GM23338 (cell line): ENCODE data around the gene HCAR1. TPM values are rescaled to one million over a fixed set of nuclear protein-coding genes. Genes with fewer than 3 reads are reported as not detected.
"Not testable (repeated sequence)": the region's sequence is repeated elsewhere in the genome, so short reads cannot be mapped to it uniquely, and the experiment has no call there.

Experiments used
- ATAC-seq: fragments of 200-7000 bp; cut with Tn5 transposase; 3 replicates; pipeline ENCODE4 v1.9.1; 2020
- DNase-seq: peaks from one replicate; pipeline ENCODE4 v3.0.0-alpha.2; 2015; ENCODE audit warnings: low spot score
- H2AFZ ChIP-seq: fragments of 200-600 bp; sonication (generic); 2 replicates; pipeline ENCODE4 v1.8.0; 2016; ENCODE audit warnings: antibody characterized with exemption, mild to moderate bottlenecking, moderate library complexity
- H3F3A ChIP-seq: fragments of 200-600 bp; sonication (generic); replicated peaks from 2 replicates; pipeline ENCODE4 v1.8.0; 2017; ENCODE audit warnings: antibody characterized with exemption, mixed run types, low read depth
- H3K27ac ChIP-seq: fragments of 200-600 bp; sonication (generic); 2 replicates; pipeline ENCODE4 v1.6.1; 2016; ENCODE audit warnings: low read depth
- H3K27me3 ChIP-seq: fragments of 200-600 bp; sonication (generic); 2 replicates; pipeline ENCODE4 v1.8.0; 2016; ENCODE audit warnings: mild to moderate bottlenecking, mixed run types, moderate library complexity; ENCODE audit not compliant: insufficient read depth
- H3K36me3 ChIP-seq: fragments of 200-600 bp; sonication (generic); 2 replicates; pipeline ENCODE4 v1.8.0; 2016; ENCODE audit warnings: mild to moderate bottlenecking; ENCODE audit not compliant: insufficient read depth
- H3K4me1 ChIP-seq: fragments of 200-600 bp; sonication (generic); 2 replicates; pipeline ENCODE4 v1.8.0; 2016; ENCODE audit warnings: mild to moderate bottlenecking, moderate library complexity; ENCODE audit not compliant: insufficient read depth
- H3K4me2 ChIP-seq: fragments of 200-600 bp; sonication (generic); 2 replicates; pipeline ENCODE4 v1.7.1; 2017; ENCODE audit warnings: mixed run types
- H3K4me3 ChIP-seq: fragments of 200-600 bp; sonication (generic); 2 replicates; pipeline ENCODE4 v1.6.1; 2016; ENCODE audit warnings: mixed run types
- H3K79me2 ChIP-seq: fragments of 200-600 bp; sonication (generic); replicated peaks from 2 replicates; pipeline ENCODE4 v1.8.0; 2017; ENCODE audit warnings: mild to moderate bottlenecking; ENCODE audit not compliant: insufficient read depth
- H3K9me2 ChIP-seq: fragments of 200-600 bp; sonication (generic); 2 replicates; pipeline ENCODE4 v1.8.0; 2017; ENCODE audit not compliant: insufficient read depth
- H4K20me1 ChIP-seq: fragments of 200-600 bp; sonication (generic); replicated peaks from 2 replicates; pipeline ENCODE4 v1.8.0; 2017; ENCODE audit warnings: mild to moderate bottlenecking; ENCODE audit not compliant: insufficient read depth
- H3K27ac Mint-ChIP-seq: 2 replicates; pipeline ENCODE4 v1.8.0; 2020; ENCODE audit warnings: inconsistent platforms, mild to moderate bottlenecking, moderate library complexity, mixed read lengths
- H3K27me3 Mint-ChIP-seq: 3 replicates; pipeline ENCODE4 v1.8.0; 2022; ENCODE audit warnings: low read depth, mild to moderate bottlenecking, moderate library complexity, mixed read lengths, inconsistent platforms; ENCODE audit not compliant: insufficient read depth, poor library complexity
- H3K36me3 Mint-ChIP-seq: 3 replicates; pipeline ENCODE4 v1.8.0; 2021; ENCODE audit warnings: low read depth, mild to moderate bottlenecking, inconsistent platforms, moderate library complexity, mixed read lengths
- H3K4me1 Mint-ChIP-seq: 3 replicates; pipeline ENCODE4 v1.8.0; 2020; ENCODE audit warnings: mild to moderate bottlenecking, inconsistent platforms, mixed read lengths
- H3K4me3 Mint-ChIP-seq: 3 replicates; pipeline ENCODE4 v1.8.0; 2021; ENCODE audit warnings: moderate library complexity, mild to moderate bottlenecking, inconsistent platforms, mixed read lengths
- H3K9me3 Mint-ChIP-seq: 3 replicates; pipeline ENCODE4 v1.8.0; 2020; ENCODE audit warnings: moderate library complexity, mild to moderate bottlenecking, inconsistent platforms, mixed read lengths
- POLR2AphosphoS5 ChIP-seq: IDR thresholded peaks from 2 replicates; pipeline ENCODE4 v1.6.1; 2016; ENCODE audit warnings: antibody characterized with exemption, low read depth
- STAT1 ChIP-seq: IDR thresholded peaks from one replicate; pipeline ENCODE4 v1.6.1; 2016; ENCODE audit warnings: antibody characterized with exemption; ENCODE audit not compliant: unreplicated experiment
- ZNF114 ChIP-seq: fragments of 250-450 bp; sonication (Bioruptor Pico); IDR thresholded peaks from 2 replicates; pipeline ENCODE4 v1.5.0; 2020; ENCODE audit warnings: mild to moderate bottlenecking, moderate library complexity
- ZNF331 ChIP-seq: fragments of 250-450 bp; sonication (Bioruptor Pico); IDR thresholded peaks from 2 replicates; pipeline ENCODE4 v1.5.0; 2020; ENCODE audit warnings: low read depth, mild to moderate bottlenecking, moderate library complexity
- polyA plus RNA-seq: library from polyadenylated mRNA; unstranded; fragments of >200 nt; fragmentation: Nextera tagmentation; extraction: Ambion mirVana; gene quantifications from 2 replicates; pipeline ENCODE4 v1.2.1, GENCODE V29; 2016
- total RNA-seq: library from RNA; depleted of rRNA; stranded (reverse); fragments of >200 nt; shearing (Covaris generic); gene quantifications from 2 replicates; pipeline ENCODE4 v1.2.3, GENCODE V29; 2014
- TF ChIP-seq, protein P1 (sequence below), 2 experiments: fragments of 200-600 bp in 1 of 2; sonication (generic) in 1 of 2; conservative IDR thresholded peaks; 2 replicates each; pipeline versions ENCODE4 v1.5.1 to v1.6.1; 2016 to 2017; ENCODE audit warnings: antibody characterized with exemption in 2 of 2, low read depth in 2 of 2, mild to moderate bottlenecking in 2 of 2, moderate library complexity in 1 of 2
- TF ChIP-seq, protein P2 (sequence below): IDR thresholded peaks from 2 replicates; pipeline ENCODE4 v1.6.1; 2016; ENCODE audit warnings: antibody characterized with exemption
- TF ChIP-seq, protein P3 (sequence below): IDR thresholded peaks from one replicate; pipeline ENCODE4 v1.6.1; 2018; ENCODE audit warnings: antibody characterized with exemption; ENCODE audit not compliant: unreplicated experiment

The HCAR1 gene
- total and polyA plus RNA-seq, 2 experiments from 2014 or later: 0.17 TPM; not detected in 1

DNA sequence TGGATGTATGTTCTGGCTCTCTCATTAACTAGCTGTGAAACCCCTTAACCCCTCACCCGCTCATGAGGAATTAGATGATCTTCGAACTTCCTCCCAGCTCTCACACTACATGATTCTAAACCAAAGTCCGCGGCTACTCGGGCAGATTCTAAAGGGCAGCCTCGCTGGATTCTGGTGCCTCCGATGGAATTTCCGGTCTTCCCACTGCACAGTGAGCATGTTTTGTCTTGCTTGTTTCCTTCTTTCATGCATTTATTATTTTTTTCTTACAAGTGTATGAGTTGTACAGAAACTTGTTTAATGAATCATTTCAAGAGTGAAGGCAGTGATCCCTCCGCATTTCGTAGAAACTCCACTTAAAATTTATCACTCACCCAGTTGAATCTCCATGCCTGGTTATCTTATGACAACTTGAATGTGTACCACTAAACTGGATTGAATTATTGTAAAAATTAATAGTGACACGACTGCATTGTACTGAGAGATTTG, 9.5 kb downstream of the HCAR1 start:
- no peak for DNase-seq
- ATAC-seq: no peak
- Mint-ChIP-seq H3K9me3 (no peaks in the 10 kb centered on the region), H3K36me3 (no peaks in the 10 kb centered on the region), H3K4me3 (no peak overlapping the region), H3K4me1 (peaks cover 4% of the 10 kb centered on the region), H3K27me3 (peaks cover 3% of the 10 kb centered on the region), H3K27ac (no peak overlapping the region)
- Histone ChIP-seq H3K9me2 (no peaks in the 10 kb centered on the region), H3K4me3 (no peak overlapping the region), H3K4me2 (no peak overlapping the region), H3F3A (no peaks in the 10 kb centered on the region), H3K79me2 (no peaks in the 10 kb centered on the region), H3K4me1 (no peaks in the 10 kb centered on the region), H3K27ac (no peak overlapping the region), H3K36me3 (no peaks in the 10 kb centered on the region), H4K20me1 (no peaks in the 10 kb centered on the region), H2AFZ (no peak overlapping the region), H3K27me3 (no peaks in the 10 kb centered on the region)
- TF ChIP-seq POLR2AphosphoS5 (no peak), ZNF114 (CRISPR knock-in tag) (no peak), STAT1 (no peak), ZNF331 (CRISPR knock-in tag) (no peak)
- TF ChIP-seq, protein P1, sequence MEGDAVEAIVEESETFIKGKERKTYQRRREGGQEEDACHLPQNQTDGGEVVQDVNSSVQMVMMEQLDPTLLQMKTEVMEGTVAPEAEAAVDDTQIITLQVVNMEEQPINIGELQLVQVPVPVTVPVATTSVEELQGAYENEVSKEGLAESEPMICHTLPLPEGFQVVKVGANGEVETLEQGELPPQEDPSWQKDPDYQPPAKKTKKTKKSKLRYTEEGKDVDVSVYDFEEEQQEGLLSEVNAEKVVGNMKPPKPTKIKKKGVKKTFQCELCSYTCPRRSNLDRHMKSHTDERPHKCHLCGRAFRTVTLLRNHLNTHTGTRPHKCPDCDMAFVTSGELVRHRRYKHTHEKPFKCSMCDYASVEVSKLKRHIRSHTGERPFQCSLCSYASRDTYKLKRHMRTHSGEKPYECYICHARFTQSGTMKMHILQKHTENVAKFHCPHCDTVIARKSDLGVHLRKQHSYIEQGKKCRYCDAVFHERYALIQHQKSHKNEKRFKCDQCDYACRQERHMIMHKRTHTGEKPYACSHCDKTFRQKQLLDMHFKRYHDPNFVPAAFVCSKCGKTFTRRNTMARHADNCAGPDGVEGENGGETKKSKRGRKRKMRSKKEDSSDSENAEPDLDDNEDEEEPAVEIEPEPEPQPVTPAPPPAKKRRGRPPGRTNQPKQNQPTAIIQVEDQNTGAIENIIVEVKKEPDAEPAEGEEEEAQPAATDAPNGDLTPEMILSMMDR (conservative IDR thresholded peaks at IDR 0.05; ENCODE audit: low read depth in 2 of 2): no peak
- TF ChIP-seq, protein P2, sequence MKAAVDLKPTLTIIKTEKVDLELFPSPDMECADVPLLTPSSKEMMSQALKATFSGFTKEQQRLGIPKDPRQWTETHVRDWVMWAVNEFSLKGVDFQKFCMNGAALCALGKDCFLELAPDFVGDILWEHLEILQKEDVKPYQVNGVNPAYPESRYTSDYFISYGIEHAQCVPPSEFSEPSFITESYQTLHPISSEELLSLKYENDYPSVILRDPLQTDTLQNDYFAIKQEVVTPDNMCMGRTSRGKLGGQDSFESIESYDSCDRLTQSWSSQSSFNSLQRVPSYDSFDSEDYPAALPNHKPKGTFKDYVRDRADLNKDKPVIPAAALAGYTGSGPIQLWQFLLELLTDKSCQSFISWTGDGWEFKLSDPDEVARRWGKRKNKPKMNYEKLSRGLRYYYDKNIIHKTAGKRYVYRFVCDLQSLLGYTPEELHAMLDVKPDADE: no peak
- TF ChIP-seq, protein P3, sequence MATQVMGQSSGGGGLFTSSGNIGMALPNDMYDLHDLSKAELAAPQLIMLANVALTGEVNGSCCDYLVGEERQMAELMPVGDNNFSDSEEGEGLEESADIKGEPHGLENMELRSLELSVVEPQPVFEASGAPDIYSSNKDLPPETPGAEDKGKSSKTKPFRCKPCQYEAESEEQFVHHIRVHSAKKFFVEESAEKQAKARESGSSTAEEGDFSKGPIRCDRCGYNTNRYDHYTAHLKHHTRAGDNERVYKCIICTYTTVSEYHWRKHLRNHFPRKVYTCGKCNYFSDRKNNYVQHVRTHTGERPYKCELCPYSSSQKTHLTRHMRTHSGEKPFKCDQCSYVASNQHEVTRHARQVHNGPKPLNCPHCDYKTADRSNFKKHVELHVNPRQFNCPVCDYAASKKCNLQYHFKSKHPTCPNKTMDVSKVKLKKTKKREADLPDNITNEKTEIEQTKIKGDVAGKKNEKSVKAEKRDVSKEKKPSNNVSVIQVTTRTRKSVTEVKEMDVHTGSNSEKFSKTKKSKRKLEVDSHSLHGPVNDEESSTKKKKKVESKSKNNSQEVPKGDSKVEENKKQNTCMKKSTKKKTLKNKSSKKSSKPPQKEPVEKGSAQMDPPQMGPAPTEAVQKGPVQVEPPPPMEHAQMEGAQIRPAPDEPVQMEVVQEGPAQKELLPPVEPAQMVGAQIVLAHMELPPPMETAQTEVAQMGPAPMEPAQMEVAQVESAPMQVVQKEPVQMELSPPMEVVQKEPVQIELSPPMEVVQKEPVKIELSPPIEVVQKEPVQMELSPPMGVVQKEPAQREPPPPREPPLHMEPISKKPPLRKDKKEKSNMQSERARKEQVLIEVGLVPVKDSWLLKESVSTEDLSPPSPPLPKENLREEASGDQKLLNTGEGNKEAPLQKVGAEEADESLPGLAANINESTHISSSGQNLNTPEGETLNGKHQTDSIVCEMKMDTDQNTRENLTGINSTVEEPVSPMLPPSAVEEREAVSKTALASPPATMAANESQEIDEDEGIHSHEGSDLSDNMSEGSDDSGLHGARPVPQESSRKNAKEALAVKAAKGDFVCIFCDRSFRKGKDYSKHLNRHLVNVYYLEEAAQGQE: no peak

DNA sequence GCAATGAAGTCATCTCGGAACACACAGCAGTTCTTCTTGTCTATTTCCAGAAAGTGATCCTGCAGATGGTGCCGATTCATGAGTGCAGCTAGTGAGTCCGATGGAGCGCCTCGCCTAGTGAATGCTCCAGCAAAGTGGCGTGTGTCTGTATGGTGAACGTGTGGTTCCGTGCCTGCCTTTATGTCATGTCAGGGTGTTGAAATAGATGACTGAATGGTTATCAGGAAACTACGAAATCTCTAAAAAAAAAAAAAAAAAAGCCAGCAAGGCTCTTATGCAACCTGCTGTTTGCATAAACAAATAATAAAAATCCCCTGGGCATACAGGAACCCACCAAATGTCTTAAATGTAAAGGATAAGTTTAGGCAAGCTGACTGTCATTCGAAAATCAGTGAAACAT, 14.0 kb downstream of the HCAR1 start, which contains the start of gene HCAR3:
Gene HCAR3 (minus strand): TSS at position 154 of the 400 bp plus-strand sequence. CDS start 74 bp downstream, at position 80.
- not testable (repeated sequence) for H3K9me2 ChIP-seq, H3K79me2 ChIP-seq, H3K4me3 ChIP-seq, H2AFZ ChIP-seq, H3F3A ChIP-seq, H3K27ac Mint-ChIP-seq, DNase-seq, H3K36me3 Mint-ChIP-seq, H3K4me1 Mint-ChIP-seq, H3K36me3 ChIP-seq, ATAC-seq, H3K9me3 Mint-ChIP-seq, H3K27me3 ChIP-seq, H3K27me3 Mint-ChIP-seq, H3K4me3 Mint-ChIP-seq, H3K4me1 ChIP-seq, H4K20me1 ChIP-seq, H3K4me2 ChIP-seq, H3K27ac ChIP-seq

DNA sequence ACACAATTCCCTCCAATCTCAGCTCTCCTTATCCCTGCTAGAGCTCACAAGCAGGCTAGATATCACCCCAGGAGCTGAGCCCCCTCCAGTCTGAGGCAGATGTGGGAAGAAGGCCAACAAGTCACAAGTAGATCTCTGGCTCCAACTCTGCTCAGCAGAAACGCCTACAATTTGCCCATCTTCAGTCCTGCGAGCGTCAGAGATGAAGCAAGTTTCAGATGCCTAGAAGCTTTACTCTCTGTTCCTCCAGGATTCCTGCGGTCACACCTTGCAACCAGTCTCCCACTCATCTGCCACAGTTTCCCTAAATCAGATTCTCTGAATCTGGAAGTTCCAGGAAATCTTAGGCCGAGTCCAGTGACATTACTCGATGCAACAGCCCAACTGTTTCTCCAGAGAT, 15.4 kb downstream of the HCAR1 start:
- not testable (repeated sequence) for H3F3A ChIP-seq, H3K4me1 Mint-ChIP-seq, H3K36me3 Mint-ChIP-seq, H3K27me3 ChIP-seq, H2AFZ ChIP-seq, H3K27ac ChIP-seq, H3K4me1 ChIP-seq, H3K9me2 ChIP-seq, H3K4me2 ChIP-seq, ATAC-seq, DNase-seq, H3K79me2 ChIP-seq, H3K27me3 Mint-ChIP-seq, H3K4me3 ChIP-seq, H3K36me3 ChIP-seq, H3K9me3 Mint-ChIP-seq, H3K27ac Mint-ChIP-seq, H3K4me3 Mint-ChIP-seq, H4K20me1 ChIP-seq

DNA sequence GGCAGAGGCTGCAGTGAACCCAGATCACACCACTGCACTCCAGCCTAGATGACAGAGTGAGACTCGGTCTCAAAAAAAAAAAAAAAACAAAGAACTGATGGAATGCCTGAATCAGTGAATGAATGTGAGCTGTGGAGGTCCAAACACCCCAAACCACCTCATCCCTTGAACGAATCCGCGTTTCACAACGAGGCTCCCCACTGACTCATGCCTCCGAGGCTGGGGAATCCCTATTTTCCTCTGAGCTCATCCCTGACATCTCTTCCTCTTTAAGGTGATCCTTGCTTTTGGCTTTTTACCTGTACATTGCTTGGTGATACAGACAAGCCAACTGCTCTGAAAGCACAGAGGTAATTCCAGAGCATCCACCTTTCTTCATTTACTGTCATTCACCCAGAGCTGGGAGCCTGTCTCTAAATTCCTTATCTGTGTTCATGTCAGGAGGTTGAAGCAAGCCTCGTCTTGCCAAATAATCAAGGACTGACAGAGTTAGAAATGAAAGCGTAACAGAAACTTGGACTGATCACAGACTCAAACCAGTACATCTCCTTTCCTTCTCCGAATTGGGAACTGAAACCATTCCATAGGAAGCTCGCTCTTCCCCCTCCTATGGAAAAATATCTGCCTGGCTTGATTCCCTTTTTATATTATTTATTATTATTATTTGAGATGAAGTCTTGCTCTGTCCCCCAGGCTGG, 17.0 kb downstream of the HCAR1 start:
- not testable (repeated sequence) for H3K27me3 ChIP-seq, H3K27me3 Mint-ChIP-seq, H2AFZ ChIP-seq, H3K36me3 Mint-ChIP-seq, H3K36me3 ChIP-seq, H3K9me2 ChIP-seq, H3F3A ChIP-seq, H3K4me1 Mint-ChIP-seq, H3K4me1 ChIP-seq, ATAC-seq, H3K4me3 Mint-ChIP-seq, H3K79me2 ChIP-seq, H3K4me3 ChIP-seq, H3K27ac ChIP-seq, H4K20me1 ChIP-seq, DNase-seq, H3K4me2 ChIP-seq, H3K27ac Mint-ChIP-seq, H3K9me3 Mint-ChIP-seq
